BLaER1 treated with 17β-estradiol and CSF1 and Interleukin-3, amounts not matched to agents 10 nM and 100 nM (cell line): ENCODE measurements around the gene KLK4.

Source experiments
- H3K27ac ChIP-seq, 11 experiments: shearing (Covaris generic); formaldehyde crosslinking; 2 replicates each; pipeline ENCODE4 v1.8.1; 2022
- H3K27me3 ChIP-seq, 11 experiments: shearing (Covaris generic); formaldehyde crosslinking; 2 replicates each; pipeline ENCODE4 v1.8.1; 2022
- H3K36me3 ChIP-seq, 11 experiments: shearing (Covaris generic); formaldehyde crosslinking; 2 replicates each; pipeline ENCODE4 v1.8.1; 2022
- H3K4me1 ChIP-seq, 10 experiments: shearing (Covaris generic); formaldehyde crosslinking; 2 replicates each; pipeline ENCODE4 v1.8.1; 2022
- H3K4me2 ChIP-seq, 11 experiments: shearing (Covaris generic); formaldehyde crosslinking; 2 replicates each; pipeline ENCODE4 v1.8.1; 2022
- H3K4me3 ChIP-seq, 10 experiments: shearing (Covaris generic); formaldehyde crosslinking; 2 replicates each; pipeline ENCODE4 v1.8.1; 2022
- H3K9ac ChIP-seq, 11 experiments: shearing (Covaris generic); formaldehyde crosslinking; 2 replicates each; pipeline ENCODE4 v1.8.1; 2022
- H3K9me3 ChIP-seq, 11 experiments: shearing (Covaris generic); formaldehyde crosslinking; replicated peaks in 1 of 11; 2 replicates each; pipeline ENCODE4 v1.8.1; 2022
- H4K20me1 ChIP-seq, 11 experiments: shearing (Covaris generic); formaldehyde crosslinking; 2 replicates each; pipeline ENCODE4 v1.8.1; 2022
- Cebpa-rat ChIP-seq, 11 experiments: shearing (Covaris generic); IDR thresholded peaks; 2 replicates each; pipeline ENCODE4 v1.8.1; 2022

Gene KLK4

DNA sequence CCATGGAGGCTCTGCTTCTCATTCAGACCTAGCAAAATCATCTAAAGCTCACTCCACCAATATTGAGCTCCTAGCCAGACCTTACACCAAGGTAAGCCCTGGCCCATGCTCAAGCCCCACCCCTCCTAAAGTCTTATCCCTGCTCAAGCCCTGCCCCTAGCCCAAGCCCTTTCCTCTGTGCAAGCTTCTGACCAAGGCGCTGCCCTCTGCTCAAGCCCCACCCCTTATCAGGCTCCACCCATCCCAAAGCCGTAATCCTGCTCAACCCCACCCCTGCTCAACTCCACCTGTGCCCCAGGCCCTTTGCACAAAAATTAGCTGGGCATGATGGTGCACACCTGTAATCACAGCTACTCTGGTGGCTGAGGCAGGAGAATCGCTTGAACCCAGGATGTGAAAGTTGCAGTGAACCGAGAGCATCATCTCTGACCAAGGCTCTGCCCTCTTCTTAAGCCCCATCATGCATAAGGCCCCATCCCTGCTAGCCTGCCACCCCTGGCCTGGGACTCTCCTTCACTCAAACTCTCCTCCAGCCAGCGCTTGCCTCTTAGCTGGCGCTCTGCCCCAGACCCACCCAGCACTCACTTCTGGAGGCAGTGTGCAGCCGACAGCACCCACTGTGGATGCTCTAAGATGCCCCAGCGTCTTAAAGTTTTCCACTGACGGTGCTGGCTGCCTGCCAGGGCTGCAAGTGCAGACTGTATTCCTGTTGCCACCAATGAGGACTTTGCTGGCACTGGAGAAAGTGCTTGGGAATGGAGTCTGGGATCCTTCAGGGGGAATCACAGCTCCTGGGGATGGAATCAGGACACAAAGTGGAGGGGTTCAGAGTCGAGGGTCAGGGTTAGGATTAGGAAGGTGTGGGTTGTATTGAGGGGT lies 16.5 kb downstream of the KLK4 start:
- Histone ChIP-seq H3K27ac (peak overlapping the region in 4 of 11 experiments; percentile 80 to 82 (median 81); a peak in 7 of 22 replicates), H3K36me3 (no peaks in the 10 kb centered on the region), H3K9ac (no peak overlapping the region; a peak in 1 of 22 replicates), H3K4me2 (peak overlapping the region in 7 of 11 experiments; percentile 1 to 83 (median 72); a peak in 8 of 22 replicates), H3K27me3 (no peaks in the 10 kb centered on the region), H4K20me1 (no peaks in the 10 kb centered on the region), H3K9me3 (no peaks in the 10 kb centered on the region; a peak in 1 of 22 replicates), H3K4me3 (no peak overlapping the region), H3K4me1 (peaks cover 30 to 49% (median 40%) of the 10 kb centered on the region in 10 experiments)
- no peak for TF ChIP-seq Cebpa-rat (IDR thresholded peaks at IDR 0.05)

DNA sequence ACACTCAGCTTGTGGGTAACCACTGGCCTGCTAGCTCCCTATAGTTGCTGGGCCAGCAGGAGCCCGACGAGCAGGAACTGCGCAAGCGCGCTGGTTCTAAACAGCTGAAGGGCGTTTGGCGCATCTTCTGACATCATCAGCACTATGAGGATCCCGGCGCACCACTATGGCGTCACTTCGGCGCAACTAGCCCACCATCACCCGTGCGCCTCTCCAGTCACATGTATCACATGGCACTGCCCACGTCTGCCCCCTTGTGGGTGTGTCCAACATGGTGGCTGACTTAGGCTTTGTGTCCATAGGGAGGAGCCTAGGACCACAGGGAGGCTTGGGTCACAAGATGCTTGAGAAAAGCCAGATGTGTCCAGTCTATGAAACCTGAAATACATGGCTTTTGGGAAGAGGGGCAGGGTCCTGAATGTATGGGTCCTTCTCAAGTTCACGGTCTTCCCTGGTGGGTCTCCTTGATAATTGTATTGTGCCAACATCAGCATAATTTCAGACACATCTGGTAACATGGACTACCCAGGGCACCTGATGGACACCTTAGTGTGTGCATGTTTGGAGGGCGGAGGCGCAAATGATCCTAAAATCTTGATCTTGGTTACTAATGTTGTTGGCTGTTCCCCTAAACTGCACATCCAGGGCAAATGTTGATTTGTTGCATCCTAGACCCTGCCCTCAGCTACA lies 18.0 kb downstream of the KLK4 start:
- no peak overlapping the region for H3K9ac ChIP-seq
- H3K36me3 ChIP-seq, result no peaks in the 10 kb centered on the region
- no peaks in the 10 kb centered on the region for H3K27me3 ChIP-seq
- peak overlapping the region in 1 of 11 experiments; percentile 12; a peak in 1 of 22 replicates for H3K27ac ChIP-seq
- H3K4me3 ChIP-seq, result no peak overlapping the region
- H3K4me1 ChIP-seq, result peaks cover 39 to 57% (median 48%) of the 10 kb centered on the region in 10 experiments
- H3K9me3 ChIP-seq, result no peaks in the 10 kb centered on the region; a peak in 1 of 22 replicates
- H3K4me2 ChIP-seq, result no peak overlapping the region
- TF ChIP-seq Cebpa-rat (IDR thresholded peaks at IDR 0.05), result no peak
- H4K20me1 ChIP-seq, result no peaks in the 10 kb centered on the region

- no peaks in the 10 kb centered on the region for H3K36me3 ChIP-seq
- peaks cover 23 to 40% (median 30%) of the 10 kb centered on the region in 10 experiments for H3K4me1 ChIP-seq
- no peaks in the 10 kb centered on the region for H3K27me3 ChIP-seq
- H3K4me2 ChIP-seq, result peak overlapping the region in 9 of 11 experiments; percentile 15 to 45 (median 29); a peak in 11 of 22 replicates
- H4K20me1 ChIP-seq, result no peaks in the 10 kb centered on the region
- no peak for TF ChIP-seq Cebpa-rat (IDR thresholded peaks at IDR 0.05)
- H3K9me3 ChIP-seq, result no peaks in the 10 kb centered on the region; a peak in 1 of 22 replicates
- H3K4me3 ChIP-seq, result no peak overlapping the region
- no peak overlapping the region for H3K27ac ChIP-seq
- no peak overlapping the region for H3K9ac ChIP-seq
Measured at GRCh38 chr19:50891253-50891625, 20.0 kb downstream of the KLK4 start.

DNA sequence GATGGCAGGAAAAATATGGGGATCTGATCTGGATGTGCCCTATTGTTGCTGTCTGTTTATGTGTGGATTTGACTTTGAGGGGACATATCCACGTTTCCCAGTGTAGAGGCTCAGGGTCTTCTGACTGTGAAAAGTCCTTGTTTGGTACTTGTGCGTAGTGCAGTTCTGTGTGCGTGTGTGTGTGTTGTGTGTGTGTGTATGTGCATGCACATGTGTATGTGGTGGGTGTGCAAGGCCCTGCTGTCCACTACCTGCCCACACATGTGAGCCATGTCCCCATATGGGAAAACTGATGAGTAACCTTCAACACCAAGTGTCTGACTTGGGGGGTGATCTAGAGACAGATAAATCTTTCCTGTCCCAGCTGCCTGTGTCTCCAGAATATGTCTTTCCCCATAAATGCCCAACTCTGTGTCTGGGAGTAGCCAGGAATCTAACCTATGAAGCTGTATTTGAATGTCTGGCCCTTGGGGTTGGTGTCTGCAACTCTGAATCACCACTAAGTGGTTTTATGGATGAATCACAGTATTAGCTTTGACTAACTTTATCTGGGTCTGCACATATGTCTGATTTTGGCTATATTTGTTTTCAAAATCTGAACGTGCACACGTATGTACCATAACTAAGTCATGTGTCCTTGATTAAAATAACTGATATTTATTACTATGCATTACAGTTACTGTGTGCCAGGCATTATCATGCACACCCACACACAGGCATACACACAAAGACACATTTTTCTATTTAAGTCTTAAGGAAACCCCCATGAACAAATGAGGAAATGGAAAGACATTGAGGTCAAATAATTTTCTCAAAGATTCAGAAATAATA lies 20.6 kb downstream of the KLK4 start:
- Histone ChIP-seq H3K27ac (0 out of 22 replicates have a peak overlapping the region, but pooled peaks of 1 of the 11 experiments have one; percentile 12), H3K4me1 (peaks cover 19 to 34% (median 24%) of the 10 kb centered on the region in 10 experiments), H4K20me1 (no peaks in the 10 kb centered on the region), H3K4me3 (no peak overlapping the region), H3K27me3 (no peaks in the 10 kb centered on the region), H3K9ac (no peak overlapping the region), H3K4me2 (peak overlapping the region in 10 of 11 experiments; percentile 15 to 45 (median 27); a peak in 12 of 22 replicates), H3K36me3 (no peaks in the 10 kb centered on the region), H3K9me3 (no peaks in the 10 kb centered on the region; a peak in 1 of 22 replicates)
- TF ChIP-seq Cebpa-rat (IDR thresholded peaks at IDR 0.05), result no peak

DNA sequence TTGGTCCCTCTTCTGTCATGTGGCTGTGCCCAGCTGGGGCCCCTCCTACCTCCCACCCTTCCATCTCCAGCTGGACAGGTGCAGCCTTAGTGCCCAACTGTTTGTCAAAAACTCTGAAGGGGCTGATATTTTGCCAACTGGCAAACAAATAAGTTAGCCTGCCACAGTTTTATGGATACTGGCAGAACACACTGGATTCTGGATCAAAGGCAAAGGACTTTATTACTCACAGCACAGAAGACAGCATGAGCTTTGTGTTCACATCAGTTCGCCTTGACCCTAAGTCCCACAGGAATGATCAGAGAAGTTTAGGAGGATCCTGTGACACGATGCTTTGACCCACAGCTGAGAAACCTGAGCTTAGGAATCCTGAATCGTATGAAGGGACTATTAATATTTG lies 21.6 kb downstream of the KLK4 start:
- Histone ChIP-seq H3K9me3 (no peaks in the 10 kb centered on the region; a peak in 1 of 22 replicates), H3K36me3 (no peaks in the 10 kb centered on the region), H4K20me1 (no peaks in the 10 kb centered on the region), H3K27me3 (no peaks in the 10 kb centered on the region), H3K27ac (no peak overlapping the region), H3K4me1 (peaks cover 17 to 24% (median 19%) of the 10 kb centered on the region in 10 experiments; a peak in 19 of 20 replicates), H3K4me3 (no peak overlapping the region), H3K9ac (no peak overlapping the region), H3K4me2 (peak overlapping the region in 9 of 11 experiments; percentile 13 to 56 (median 30); a peak in 15 of 22 replicates)
- no peak for TF ChIP-seq Cebpa-rat (IDR thresholded peaks at IDR 0.05)

GRCh38 chr19:50882188-50882587 lies 29.0 kb downstream of the KLK4 start:
- Histone ChIP-seq H3K27ac (no peak overlapping the region), H3K4me1 (no peaks in the 10 kb centered on the region; a peak in 1 of 20 replicates), H3K9me3 (no peaks in the 10 kb centered on the region), H3K36me3 (no peaks in the 10 kb centered on the region), H3K4me3 (no peak overlapping the region), H3K9ac (no peak overlapping the region), H4K20me1 (no peaks in the 10 kb centered on the region), H3K4me2 (no peak overlapping the region), H3K27me3 (no peaks in the 10 kb centered on the region)
- TF ChIP-seq Cebpa-rat (IDR thresholded peaks at IDR 0.05), result no peak

DNA sequence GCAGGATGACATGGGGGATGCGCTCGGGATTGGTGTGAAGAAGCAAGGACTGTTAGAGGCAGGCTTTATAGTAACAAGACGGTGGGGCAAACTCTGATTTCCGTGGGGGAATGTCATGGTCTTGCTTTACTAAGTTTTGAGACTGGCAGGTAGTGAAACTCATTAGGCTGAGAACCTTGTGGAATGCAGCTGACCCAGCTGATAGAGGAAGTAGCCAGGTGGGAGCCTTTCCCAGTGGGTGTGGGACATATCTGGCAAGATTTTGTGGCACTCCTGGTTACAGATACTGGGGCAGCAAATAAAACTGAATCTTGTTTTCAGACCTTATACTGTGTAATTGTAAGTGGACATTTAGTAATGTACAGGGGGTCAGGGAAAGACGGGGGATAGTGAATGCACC lies 31.0 kb downstream of the KLK4 start:
- Histone ChIP-seq H3K9me3 (no peaks in the 10 kb centered on the region), H3K27me3 (no peaks in the 10 kb centered on the region), H3K4me2 (no peak overlapping the region), H3K4me1 (peaks cover 16 to 19% (median 17%) of the 10 kb centered on the region in 10 experiments), H3K36me3 (no peaks in the 10 kb centered on the region), H3K9ac (no peak overlapping the region), H3K27ac (no peak overlapping the region), H4K20me1 (no peaks in the 10 kb centered on the region), H3K4me3 (no peak overlapping the region)
- TF ChIP-seq Cebpa-rat (IDR thresholded peaks at IDR 0.05), result no peak

DNA sequence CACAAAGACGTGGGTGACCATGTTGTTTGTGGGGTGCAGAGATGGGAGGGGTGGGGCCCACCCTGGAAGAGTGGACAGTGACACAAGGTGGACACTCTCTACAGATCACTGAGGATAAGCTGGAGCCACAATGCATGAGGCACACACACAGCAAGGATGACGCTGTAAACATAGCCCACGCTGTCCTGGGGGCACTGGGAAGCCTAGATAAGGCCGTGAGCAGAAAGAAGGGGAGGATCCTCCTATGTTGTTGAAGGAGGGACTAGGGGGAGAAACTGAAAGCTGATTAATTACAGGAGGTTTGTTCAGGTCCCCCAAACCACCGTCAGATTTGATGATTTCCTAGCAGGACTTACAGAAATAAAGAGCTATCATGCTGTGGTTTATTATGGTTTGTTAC lies 32.3 kb downstream of the KLK4 start:
- H3K9ac ChIP-seq, result no peak overlapping the region
- no peak overlapping the region for H3K4me3 ChIP-seq
- H3K27ac ChIP-seq, result no peak overlapping the region
- peaks cover 21 to 33% (median 30%) of the 10 kb centered on the region in 10 experiments for H3K4me1 ChIP-seq
- no peaks in the 10 kb centered on the region for H3K27me3 ChIP-seq
- H4K20me1 ChIP-seq, result no peaks in the 10 kb centered on the region
- no peaks in the 10 kb centered on the region for H3K9me3 ChIP-seq
- no peaks in the 10 kb centered on the region for H3K36me3 ChIP-seq
- H3K4me2 ChIP-seq, result no peak overlapping the region
- no peak for TF ChIP-seq Cebpa-rat (IDR thresholded peaks at IDR 0.05)
